Measurements from ENCODE around the gene SAT2. TPM values are rescaled to one million over a fixed set of nuclear protein-coding genes. Genes with fewer than 3 reads are reported as not detected.

Gene SAT2
- total RNA-seq, 4 donors from 2014 or later: 144 to 303 (median 229) TPM

- DNase-seq: no peak
- H3K27me3 ChIP-seq: no peaks in the 10 kb centered on the region
- peaks cover 0 to 66% (median 0%) of the 10 kb centered on the region in 3 donors for H3K36me3 ChIP-seq
Measured at GRCh38 chr17:7667656-7668406, 40.2 kb upstream of the SAT2 start.

GRCh38 chr17:7656958-7657609 lies 29.5 kb upstream of the SAT2 start:
- Histone ChIP-seq H3K9me3 (no peaks in the 10 kb centered on the region), H3K36me3 (no peaks in the 10 kb centered on the region), H3K27ac (no peak overlapping the region), H3K4me3 (no peak overlapping the region), H3K27me3 (no peaks in the 10 kb centered on the region), H3K4me1 (no peaks in the 10 kb centered on the region)
- DNase-seq: no peak
- TF ChIP-seq POLR2A (IDR thresholded peaks at IDR 0.05): no peak
- TF ChIP-seq CTCF (IDR thresholded peaks at IDR 0.05): no peak

More at GRCh38 chr17:7667656-7668406, 40.2 kb upstream of the SAT2 start:
- H3K4me3 ChIP-seq: no peak overlapping the region
- no peak overlapping the region for H3K27ac ChIP-seq
- no peaks in the 10 kb centered on the region for H3K4me1 ChIP-seq
- no peak for TF ChIP-seq CTCF (IDR thresholded peaks at IDR 0.05)
- no peak for TF ChIP-seq POLR2A (IDR thresholded peaks at IDR 0.05)
- no peaks in the 10 kb centered on the region for H3K9me3 ChIP-seq

GRCh38 chr17:7655541-7655840 lies 27.9 kb upstream of the SAT2 start:
- DNase-seq: no peak
- peaks cover 0 to 13% (median 6%) of the 10 kb centered on the region in 4 donors for H3K4me1 ChIP-seq
- H3K27ac ChIP-seq: no peak overlapping the region
- H3K36me3 ChIP-seq: no peaks in the 10 kb centered on the region
- H3K4me3 ChIP-seq: no peak overlapping the region
- no peaks in the 10 kb centered on the region for H3K9me3 ChIP-seq
- TF ChIP-seq POLR2A (IDR thresholded peaks at IDR 0.05) (no peak), CTCF (IDR thresholded peaks at IDR 0.05) (no peak)
- H3K27me3 ChIP-seq: peaks cover 0 to 15% of the 10 kb centered on the region in 2 donors

- Histone ChIP-seq H3K27ac (no peak overlapping the region), H3K4me1 (peaks cover 0 to 18% (median 11%) of the 10 kb centered on the region in 4 donors), H3K27me3 (peaks cover 0 to 20% of the 10 kb centered on the region in 2 donors), H3K9me3 (no peaks in the 10 kb centered on the region), H3K4me3 (no peak overlapping the region), H3K36me3 (no peaks in the 10 kb centered on the region)
- no peak for DNase-seq
- TF ChIP-seq CTCF (IDR thresholded peaks at IDR 0.05) (no peak), POLR2A (IDR thresholded peaks at IDR 0.05) (no peak)
Measured at GRCh38 chr17:7654832-7655540, 27.4 kb upstream of the SAT2 start.

GRCh38 chr17:7652388-7653356 lies 25.1 kb upstream of the SAT2 start:
- Histone ChIP-seq H3K4me3 (no peak overlapping the region), H3K36me3 (no peaks in the 10 kb centered on the region), H3K9me3 (no peaks in the 10 kb centered on the region), H3K4me1 (peaks cover 0 to 20% (median 12%) of the 10 kb centered on the region in 4 donors), H3K27me3 (peaks cover 0 to 23% of the 10 kb centered on the region in 2 donors), H3K27ac (no peak overlapping the region)
- no peak for DNase-seq
- no peak for TF ChIP-seq POLR2A (IDR thresholded peaks at IDR 0.05)
- TF ChIP-seq CTCF (IDR thresholded peaks at IDR 0.05): no peak

Measured in Peyer's patch (tissue), 4 donors.